GM18951 (cell line): ENCODE data around the gene KPNA2.
"Not testable (repeated sequence)": the region's sequence is repeated elsewhere in the genome, so short reads cannot be mapped to it uniquely, and the experiment has no call there.

Experiments used
- POLR2A ChIP-seq: IDR thresholded peaks from 4 replicates; pipeline ENCODE4 v1.6.1; 2011; ENCODE audit warnings: mild to moderate bottlenecking; ENCODE audit not compliant: insufficient read length, insufficient read depth; ENCODE audit errors: extremely low read depth
- in situ Hi-C: fragments of 300-500 bp; cut with MboI; formaldehyde crosslinking; loops from one replicate; pipeline ENCODE4 v1.12.0; 2022; ENCODE audit warnings: low sequenced_read_pairs, mixed read lengths, inconsistent platforms; ENCODE audit not compliant: unreplicated experiment

Gene KPNA2

DNA sequence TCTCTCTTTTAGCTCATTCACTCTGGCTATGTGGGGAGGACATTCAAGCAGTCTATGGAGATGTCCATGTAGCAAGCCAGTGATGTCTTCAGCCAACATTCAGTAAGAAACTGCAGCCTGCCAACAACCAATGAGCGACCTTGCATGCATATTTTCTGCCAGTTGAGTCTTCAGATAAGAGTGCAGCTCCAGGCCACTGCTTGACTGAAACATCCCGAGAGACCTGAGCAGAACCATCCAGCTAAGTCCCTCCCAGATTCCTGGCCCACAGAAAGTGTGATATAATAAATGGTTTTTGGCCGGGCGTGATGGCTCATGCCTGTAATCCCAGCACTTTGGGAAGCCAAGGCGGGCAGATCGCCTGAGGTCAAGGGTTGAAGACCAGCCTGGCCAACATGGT, 28.7 kb upstream of the KPNA2 start:
- TF ChIP-seq POLR2A: no peak
- in situ Hi-C loops: no loop called here

DNA sequence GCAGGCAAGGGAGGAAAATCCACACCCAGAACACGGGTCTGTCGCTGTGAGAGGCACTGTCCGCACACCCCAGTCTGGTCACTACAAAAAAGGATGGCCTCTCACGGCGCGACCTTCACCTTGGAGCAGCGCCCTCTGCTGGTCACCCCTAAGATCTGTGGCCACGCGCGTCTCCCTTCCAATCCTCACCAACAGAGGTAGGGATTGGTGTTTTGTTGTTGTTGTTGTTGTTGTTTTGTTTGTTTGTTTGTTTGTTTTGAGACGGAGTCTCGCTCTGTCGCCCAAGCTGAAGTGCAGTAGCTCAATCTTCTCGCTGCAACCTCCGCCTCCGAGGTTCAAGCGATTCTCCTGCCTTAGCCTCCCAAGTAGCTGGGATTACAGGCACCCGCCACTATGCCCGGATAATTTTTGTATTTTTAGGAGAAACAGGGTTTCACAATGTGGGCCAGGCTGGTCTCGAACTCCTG, 24.3 kb upstream of the KPNA2 start:
- in situ Hi-C loops: no loop called here
- no peak for TF ChIP-seq POLR2A

DNA sequence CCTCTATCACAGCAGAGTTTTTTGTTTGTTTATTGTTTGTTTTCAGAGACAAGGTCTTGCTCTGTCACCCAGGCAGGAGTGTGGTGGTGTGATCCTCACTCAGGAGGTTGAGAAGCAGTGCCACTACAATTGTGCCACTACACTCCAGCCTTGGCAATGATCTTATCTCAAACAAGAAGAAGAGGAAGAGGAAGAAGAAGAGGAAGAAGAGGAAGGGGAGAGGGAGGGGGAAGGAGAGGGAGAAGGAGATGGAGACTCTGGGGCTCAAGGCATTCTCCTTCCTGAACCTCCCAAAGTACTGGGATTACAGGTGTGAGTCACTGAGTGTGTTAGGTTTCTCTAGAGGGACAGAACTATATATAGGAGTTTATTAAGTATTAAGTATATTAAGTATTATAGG, 22.1 kb upstream of the KPNA2 start:
- in situ Hi-C loops: no loop called here

DNA sequence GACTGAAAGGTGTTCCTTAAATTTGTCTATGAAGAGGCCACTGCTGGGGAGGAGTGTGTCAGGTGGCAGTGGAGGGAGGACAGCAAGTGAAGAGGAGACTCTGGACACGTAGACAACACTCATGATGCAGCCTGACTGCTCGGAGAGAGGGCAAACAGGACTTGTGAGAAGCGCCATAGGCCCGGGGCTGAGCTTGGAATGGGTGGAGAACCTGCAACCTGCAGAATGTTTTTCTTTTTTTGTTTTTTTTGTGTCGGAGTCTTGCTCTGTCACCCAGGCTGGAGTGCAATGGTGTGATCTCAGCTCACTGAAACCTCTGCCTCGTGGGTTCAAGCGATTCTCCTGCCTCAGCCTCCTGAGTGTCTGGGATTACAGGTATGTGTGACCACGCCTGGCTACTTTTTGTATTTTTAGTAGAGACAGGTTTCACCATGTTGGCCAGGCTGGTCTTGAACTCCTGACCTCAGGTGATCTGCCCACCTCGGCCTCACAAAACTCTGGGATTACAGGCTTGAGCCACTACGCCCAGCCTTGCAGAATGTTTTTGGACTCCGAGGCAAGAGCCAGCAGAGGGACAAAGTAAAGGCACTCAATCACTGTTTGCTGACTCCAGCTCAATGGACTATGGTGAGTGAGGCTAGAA, 20.3 kb upstream of the KPNA2 start:
- in situ Hi-C loops: no loop called here
- TF ChIP-seq POLR2A: no peak

More for the DNA sequence above, 22.1 kb upstream of the KPNA2 start:
- TF ChIP-seq POLR2A: no peak

DNA sequence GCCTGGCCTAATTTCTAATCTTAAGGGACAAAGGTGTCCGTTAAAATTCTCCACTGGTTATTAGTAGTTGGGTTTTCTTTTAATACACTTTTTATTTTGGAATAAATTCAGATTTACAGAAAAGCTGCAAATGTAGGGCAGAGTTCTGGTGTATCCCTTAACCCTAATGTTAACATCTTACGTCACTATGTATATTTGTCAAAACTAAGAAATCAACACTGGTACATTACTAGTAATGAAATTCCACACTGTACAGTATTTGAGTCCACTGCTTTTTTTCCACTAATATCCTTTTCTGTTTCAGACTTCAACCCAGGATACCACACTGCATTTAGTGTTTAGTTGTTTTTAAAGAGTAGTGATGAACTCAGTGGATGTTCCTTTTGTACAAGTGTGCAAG, 18.7 kb upstream of the KPNA2 start:
- no peak for TF ChIP-seq POLR2A
- in situ Hi-C loops: no loop called here

DNA sequence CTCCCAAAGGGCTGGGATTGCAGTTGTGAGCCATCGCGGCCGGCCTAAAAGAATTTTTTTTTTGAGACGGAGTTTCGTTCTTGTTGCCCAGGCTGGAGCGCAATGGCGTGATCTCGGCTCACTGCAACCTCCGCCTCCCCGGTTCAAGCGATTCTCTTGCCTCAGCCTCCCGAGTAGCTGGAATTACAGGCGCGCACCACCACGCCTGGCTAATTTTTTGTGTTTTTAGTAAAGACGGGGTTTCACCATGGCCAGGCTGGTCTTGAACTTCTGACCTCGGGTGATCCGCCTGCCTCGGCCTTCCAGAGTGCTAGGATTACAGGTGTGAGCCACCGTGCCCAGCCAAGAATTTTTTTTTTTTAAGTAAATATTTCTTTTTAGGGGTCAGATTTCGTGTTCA, 17.0 kb upstream of the KPNA2 start:
- in situ Hi-C loops: not testable (repeated sequence)

DNA sequence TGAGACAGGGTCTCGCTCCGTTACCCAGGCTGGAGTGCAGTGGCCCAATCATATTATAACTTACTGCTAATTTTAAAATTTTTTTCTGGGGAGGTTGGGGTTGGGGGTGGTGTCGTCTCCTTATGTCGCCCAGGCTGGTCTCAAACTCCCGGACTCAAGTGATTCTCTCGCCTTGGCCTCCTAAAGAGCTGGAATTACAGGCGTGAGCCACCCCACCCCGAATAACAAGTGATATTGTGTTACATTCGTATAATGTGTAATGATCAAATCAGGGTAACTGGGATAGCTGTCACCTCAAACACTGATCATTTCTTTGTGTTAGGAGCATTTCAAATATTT, 16.2 kb upstream of the KPNA2 start:
- in situ Hi-C loops: no loop called here
- no peak for TF ChIP-seq POLR2A

DNA sequence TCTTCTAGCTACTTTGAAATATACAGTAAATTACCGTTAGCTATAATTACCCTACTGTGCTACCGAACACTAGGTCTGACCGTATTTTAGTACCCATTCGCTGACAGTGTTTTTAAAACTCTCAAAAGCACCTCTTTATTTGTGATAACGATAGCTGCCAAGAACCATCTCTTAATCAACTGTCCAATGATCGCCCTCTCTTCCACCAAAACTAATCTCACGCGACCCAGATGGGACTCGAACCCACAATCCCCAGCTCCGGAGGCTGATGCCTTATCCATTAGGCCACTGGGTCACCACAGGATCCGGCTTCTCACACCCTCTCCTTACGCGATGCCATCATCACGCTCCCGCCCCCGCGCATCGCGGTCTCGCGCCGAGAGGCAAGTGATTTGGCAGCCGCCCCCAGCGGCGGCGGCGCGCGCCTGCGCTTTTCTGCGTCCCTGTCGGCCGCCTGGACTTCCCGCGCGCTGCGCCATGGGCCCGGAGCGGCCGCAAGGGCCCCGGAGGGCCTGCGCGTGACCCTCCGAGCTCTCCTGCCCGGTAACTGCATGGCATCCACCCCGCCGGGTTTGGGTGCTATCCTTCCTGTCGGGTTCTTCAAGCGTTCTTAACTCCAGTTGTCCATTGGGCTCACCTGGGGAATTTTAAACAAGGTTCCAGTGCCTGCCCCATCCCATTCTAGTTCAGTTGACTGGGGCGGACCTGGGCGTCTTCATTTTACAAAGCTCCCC, 15.7 kb upstream of the KPNA2 start:
- peak; percentile 87 for TF ChIP-seq POLR2A
- in situ Hi-C loops: no loop called here

DNA sequence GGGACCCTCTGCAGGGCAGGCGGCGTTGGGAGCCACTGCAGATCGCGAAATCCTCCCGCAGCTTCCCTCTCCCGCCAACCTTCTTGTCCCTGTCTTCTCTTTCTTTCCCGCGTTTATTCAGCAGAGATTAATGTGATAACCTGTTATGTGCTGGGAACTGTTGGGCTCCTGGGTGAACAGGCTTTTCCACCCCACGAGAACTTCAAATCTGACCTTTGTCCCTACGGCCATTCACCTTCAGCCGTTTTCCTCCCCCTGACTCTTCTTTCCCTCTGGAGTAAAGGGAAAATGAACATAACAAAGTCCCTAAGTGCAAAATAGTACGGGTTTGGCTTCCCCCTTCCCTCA, 15.2 kb upstream of the KPNA2 start:
- no peak for TF ChIP-seq POLR2A
- in situ Hi-C loops: no loop called here

DNA sequence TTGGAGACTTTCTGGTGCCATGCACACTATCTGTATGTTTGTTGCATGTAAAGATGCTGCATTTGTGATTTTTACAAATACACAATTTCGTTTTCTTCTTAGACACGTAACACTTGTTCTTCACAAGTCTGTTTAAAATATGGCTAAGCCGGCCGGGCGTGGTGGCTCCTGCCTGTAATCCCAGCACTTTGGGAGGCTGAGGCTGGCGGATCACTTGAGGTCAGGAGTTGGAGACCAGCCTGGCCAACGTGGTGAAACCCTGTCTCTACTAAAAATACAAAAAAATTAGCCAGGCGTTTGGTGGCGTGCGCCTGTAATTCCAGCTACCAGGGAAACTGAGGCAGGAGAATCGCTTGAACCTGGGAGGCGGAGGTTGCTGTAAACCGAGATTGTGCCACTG, 14.7 kb upstream of the KPNA2 start:
- in situ Hi-C loops: not testable (repeated sequence)

DNA sequence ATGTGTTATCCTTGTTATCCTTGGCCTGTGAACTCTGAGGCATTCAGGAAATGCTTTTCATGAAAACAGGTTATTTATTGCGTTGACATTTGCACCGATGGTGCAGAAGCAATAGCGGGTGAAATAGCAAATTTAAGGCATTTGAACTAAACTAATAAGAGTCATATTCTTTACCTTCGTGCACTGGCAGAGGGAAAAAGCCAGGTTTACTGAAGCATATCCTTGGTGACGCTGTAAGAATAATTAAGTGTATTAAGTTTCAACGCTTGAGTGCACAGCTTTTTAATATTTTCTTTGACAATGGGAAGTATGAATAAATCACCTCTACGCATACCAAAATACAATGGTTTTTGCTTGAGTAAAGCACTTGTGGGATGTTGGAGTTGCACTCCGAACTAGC, 13.6 kb upstream of the KPNA2 start:
- no peak for TF ChIP-seq POLR2A
- in situ Hi-C loops: no loop called here

DNA sequence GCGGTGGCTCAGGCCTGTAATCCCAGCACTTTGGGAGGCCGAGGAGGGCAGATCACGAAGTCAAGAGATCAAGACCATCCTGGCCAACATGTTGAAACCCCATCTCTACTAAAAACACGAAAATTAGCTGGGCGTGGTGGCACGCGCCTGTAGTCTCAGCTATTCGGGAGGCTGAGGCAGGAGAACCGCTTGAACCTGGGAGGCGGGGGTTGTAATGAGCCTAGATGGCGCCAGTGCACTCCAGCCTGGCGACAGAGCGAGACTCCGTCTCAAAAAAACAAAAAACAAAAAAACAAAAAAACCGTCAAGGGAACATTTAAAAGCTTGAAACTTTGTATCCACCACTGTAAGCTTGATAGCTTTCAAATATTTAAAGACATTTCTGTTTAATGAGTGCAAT, 13.0 kb upstream of the KPNA2 start:
- in situ Hi-C loops: not testable (repeated sequence)

DNA sequence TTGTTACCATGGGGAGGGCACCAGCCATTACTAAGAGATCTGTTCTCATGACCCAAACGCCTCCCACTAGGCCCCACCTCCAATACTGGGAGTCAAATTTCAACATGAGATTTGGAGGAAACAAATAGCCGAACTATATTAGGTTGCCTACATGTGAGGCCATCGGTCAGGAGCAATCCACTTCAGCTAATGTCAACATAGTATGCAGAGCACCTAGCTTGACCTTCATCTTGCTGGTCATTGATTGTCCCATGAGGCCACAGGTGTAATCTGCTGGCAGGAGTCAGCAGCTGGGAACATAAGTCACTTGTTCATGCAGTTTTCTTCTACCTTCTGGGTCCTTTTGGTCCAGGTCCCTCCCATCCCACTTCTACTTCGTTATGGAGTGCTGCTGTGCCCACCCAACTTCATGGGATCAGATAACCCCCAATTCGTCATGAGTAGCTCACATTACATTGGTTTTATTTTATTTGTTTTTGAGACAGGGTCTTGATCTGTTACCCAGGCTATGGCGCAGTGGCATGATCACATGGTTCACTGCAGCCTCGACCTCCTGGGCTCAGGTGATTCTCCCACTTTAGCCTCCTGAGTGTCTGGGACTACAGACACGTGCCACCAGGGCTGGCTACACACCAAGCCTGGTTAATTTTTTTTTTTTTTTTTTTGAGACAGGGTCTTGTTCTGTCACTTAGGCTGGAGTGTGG, 5.9 kb upstream of the KPNA2 start:
- in situ Hi-C loops: no loop called here
- TF ChIP-seq POLR2A: no peak
